SK-N-SH treated with all-trans-retinoic acid at 6 μM for 48 hours (cell line): ENCODE data around the gene MCTP2.

Experiments used
- ATAC-seq: fragments of 200-7000 bp; cut with Tn5 transposase; 3 replicates; pipeline ENCODE4 v1.9.1; 2020; ENCODE audit warnings: mild to moderate bottlenecking, moderate library complexity
- ARNTL ChIP-seq: fragments of 450-650 bp; formaldehyde crosslinking; IDR thresholded peaks from 2 replicates; pipeline ENCODE4 v1.5.0; 2020; ENCODE audit warnings: low read depth, mild to moderate bottlenecking, moderate library complexity, borderline replicate concordance
- BACH2 ChIP-seq: fragments of 250-450 bp; sonication (Bioruptor Pico); IDR thresholded peaks from 2 replicates; pipeline ENCODE4 v1.9.0; 2021; ENCODE audit warnings: mild to moderate bottlenecking, borderline replicate concordance
- CSDC2 ChIP-seq: fragments of 250-450 bp; sonication (Bioruptor Pico); IDR thresholded peaks from 2 replicates; pipeline ENCODE4 v1.5.0; 2020; ENCODE audit warnings: mild to moderate bottlenecking, moderate library complexity
- CSRNP3 ChIP-seq: fragments of 250-450 bp; sonication (Bioruptor Pico); IDR thresholded peaks from 2 replicates; pipeline ENCODE4 v1.5.1; 2021; ENCODE audit warnings: mild to moderate bottlenecking, moderate library complexity
- ESRRG ChIP-seq: fragments of 250-450 bp; sonication (Bioruptor Pico); IDR thresholded peaks from 2 replicates; pipeline ENCODE4 v1.6.1; 2021; ENCODE audit warnings: mild to moderate bottlenecking
- GLIS3 ChIP-seq: fragments of 250-450 bp; sonication (Bioruptor Pico); IDR thresholded peaks from 2 replicates; pipeline ENCODE4 v1.5.0; 2020; ENCODE audit warnings: mild to moderate bottlenecking, moderate library complexity
- ISL1 ChIP-seq: fragments of 250-450 bp; sonication (Bioruptor Pico); IDR thresholded peaks from 2 replicates; pipeline ENCODE4 v2.1.2; 2022; ENCODE audit warnings: mild to moderate bottlenecking, moderate library complexity
- OSR1 ChIP-seq: fragments of 250-450 bp; sonication (Bioruptor Pico); IDR thresholded peaks from 2 replicates; pipeline ENCODE4 v1.8.0; 2022; ENCODE audit warnings: moderate library complexity, mild to moderate bottlenecking, inconsistent platforms
- PATZ1 ChIP-seq: fragments of 250-450 bp; sonication (Bioruptor Pico); IDR thresholded peaks from 2 replicates; pipeline ENCODE4 v1.8.0; 2020; ENCODE audit warnings: mild to moderate bottlenecking, moderate library complexity, borderline replicate concordance
- POU6F1 ChIP-seq: fragments of 250-450 bp; sonication (Bioruptor Pico); IDR thresholded peaks from 2 replicates; pipeline ENCODE4 v1.8.0; 2021; ENCODE audit warnings: low read depth, mild to moderate bottlenecking, moderate library complexity, borderline replicate concordance
- PPARA ChIP-seq: fragments of 250-450 bp; sonication (Bioruptor Pico); IDR thresholded peaks from 2 replicates; pipeline ENCODE4 v1.5.0; 2020; ENCODE audit warnings: mild to moderate bottlenecking, borderline replicate concordance
- RARB ChIP-seq: fragments of 250-450 bp; sonication (Bioruptor Pico); IDR thresholded peaks from 2 replicates; pipeline ENCODE4 v1.8.0; 2021; ENCODE audit warnings: mild to moderate bottlenecking, moderate library complexity
- TCF4 ChIP-seq: fragments of 250-450 bp; sonication (Bioruptor Pico); IDR thresholded peaks from 2 replicates; pipeline ENCODE4 v1.8.0; 2021; ENCODE audit warnings: mild to moderate bottlenecking, moderate library complexity, borderline replicate concordance
- TOX ChIP-seq: fragments of 250-450 bp; sonication (Bioruptor Pico); IDR thresholded peaks from 2 replicates; pipeline ENCODE4 v1.8.0; 2021; ENCODE audit warnings: mild to moderate bottlenecking, moderate library complexity, borderline replicate concordance
- TSHZ2 ChIP-seq: fragments of 250-450 bp; sonication (Bioruptor Pico); IDR thresholded peaks from 2 replicates; pipeline ENCODE4 v1.5.0; 2020; ENCODE audit warnings: mild to moderate bottlenecking, moderate library complexity
- ZC3H10 ChIP-seq: fragments of 250-450 bp; sonication (Bioruptor Pico); IDR thresholded peaks from 2 replicates; pipeline ENCODE4 v1.5.1; 2021; ENCODE audit warnings: mild to moderate bottlenecking, moderate library complexity
- ZFP3 ChIP-seq: fragments of 250-450 bp; sonication (Bioruptor Pico); IDR thresholded peaks from 2 replicates; pipeline ENCODE4 v1.5.0; 2020; ENCODE audit warnings: mild to moderate bottlenecking, moderate library complexity
- ZFP30 ChIP-seq: fragments of 450-650 bp; formaldehyde crosslinking; IDR thresholded peaks from 2 replicates; pipeline ENCODE4 v1.5.0; 2022; ENCODE audit warnings: mild to moderate bottlenecking, moderate library complexity
- ZNF565 ChIP-seq: fragments of 450-650 bp; formaldehyde crosslinking; conservative IDR thresholded peaks from 2 replicates; pipeline ENCODE4 v1.5.0; 2020; ENCODE audit warnings: low read depth, mild to moderate bottlenecking, moderate library complexity
- ZNF70 ChIP-seq: fragments of 450-650 bp; formaldehyde crosslinking; IDR thresholded peaks from 2 replicates; pipeline ENCODE4 v1.5.0; 2020; ENCODE audit warnings: mild to moderate bottlenecking, moderate library complexity
- ZNF8 ChIP-seq: fragments of 450-650 bp; formaldehyde crosslinking; IDR thresholded peaks from 2 replicates; pipeline ENCODE4 v1.5.0; 2020; ENCODE audit warnings: mild to moderate bottlenecking, moderate library complexity

Gene MCTP2

GRCh38 chr15:94451466-94451865, 220.1 kb downstream of the MCTP2 start:
- no peak for TF ChIP-seq POU6F1
- TF ChIP-seq RARB (CRISPR knock-in tag), result no peak
- no peak for TF ChIP-seq ZFP30 (CRISPR knock-in tag)
- TF ChIP-seq CSDC2, result no peak
- TF ChIP-seq ISL1 (CRISPR knock-in tag), result no peak
- no peak for TF ChIP-seq ESRRG (CRISPR knock-in tag)
- TF ChIP-seq ZNF70 (CRISPR knock-in tag), result no peak
- no peak for TF ChIP-seq TSHZ2
- TF ChIP-seq ARNTL (CRISPR knock-in tag), result no peak
- no peak for TF ChIP-seq ZNF8 (CRISPR knock-in tag)
- TF ChIP-seq CSRNP3 (CRISPR knock-in tag), result no peak
- no peak for TF ChIP-seq TOX (CRISPR knock-in tag)
- TF ChIP-seq OSR1, result no peak
- ATAC-seq, result no peak

- no peak for TF ChIP-seq PATZ1 (CRISPR knock-in tag)
- no peak for TF ChIP-seq TSHZ2
- TF ChIP-seq ZFP3 (CRISPR knock-in tag), result no peak
- TF ChIP-seq OSR1, result no peak
- no peak for TF ChIP-seq ZFP30 (CRISPR knock-in tag)
- no peak for TF ChIP-seq TCF4 (CRISPR knock-in tag)
- ATAC-seq, result no peak
Observed at GRCh38 chr15:94453227-94453988, 222.0 kb downstream of the MCTP2 start.

- TF ChIP-seq ZFP30 (CRISPR knock-in tag) (no peak), ZNF70 (CRISPR knock-in tag) (no peak)
- no peak for ATAC-seq
Observed at GRCh38 chr15:94455297-94455696, 223.9 kb downstream of the MCTP2 start.

GRCh38 chr15:94456226-94456625, 224.9 kb downstream of the MCTP2 start:
- no peak for ATAC-seq
- TF ChIP-seq POU6F1 (no peak), ZNF565 (CRISPR knock-in tag) (no peak), ESRRG (CRISPR knock-in tag) (no peak), TOX (CRISPR knock-in tag) (no peak), ISL1 (CRISPR knock-in tag) (no peak), OSR1 (no peak), TCF4 (CRISPR knock-in tag) (no peak), BACH2 (no peak), ZNF8 (CRISPR knock-in tag) (no peak), PATZ1 (CRISPR knock-in tag) (no peak), ZC3H10 (CRISPR knock-in tag) (no peak), PPARA (CRISPR knock-in tag) (no peak), RARB (CRISPR knock-in tag) (no peak), GLIS3 (CRISPR knock-in tag) (no peak)
